SU-DHL-6 (cell line): ENCODE data around the gene ANXA7.

Experiments
- H2AFZ ChIP-seq: fragments of 200-600 bp; sonication (generic); 2 replicates; pipeline ENCODE4 v1.6.1; 2014; ENCODE audit warnings: low read depth, mild to moderate bottlenecking, moderate library complexity, mixed read lengths, antibody characterized with exemption, low read length; ENCODE audit not compliant: severe bottlenecking
- H3F3A ChIP-seq: fragments of 200-600 bp; shearing (Covaris generic); 2 replicates; pipeline ENCODE4 v1.6.0; 2016; ENCODE audit warnings: antibody characterized with exemption, mild to moderate bottlenecking; ENCODE audit not compliant: insufficient read depth
- H3K27ac ChIP-seq: fragments of 200-600 bp; sonication (generic); 2 replicates; pipeline ENCODE4 v1.5.1; 2016; ENCODE audit warnings: low read depth, mild to moderate bottlenecking, low read length, moderate library complexity, mixed read lengths
- H3K27me3 ChIP-seq: fragments of 200-600 bp; sonication (generic), shearing (Covaris generic); 2 replicates; pipeline ENCODE4 v1.6.0; 2014; ENCODE audit warnings: mild to moderate bottlenecking, low read length
- H3K36me3 ChIP-seq: fragments of 200-600 bp; sonication (generic); 2 replicates; pipeline ENCODE4 v1.6.1; 2014; ENCODE audit warnings: mild to moderate bottlenecking, low read length, mixed read lengths
- H3K4me2 ChIP-seq: fragments of 300-600, 200-600 bp; shearing (Covaris generic), sonication (generic); 2 replicates; pipeline ENCODE4 v1.6.0; 2014; ENCODE audit warnings: low read length, low read depth, mild to moderate bottlenecking; ENCODE audit not compliant: poor library complexity, severe bottlenecking
- H3K4me3 ChIP-seq: fragments of 200-600 bp; sonication (generic); 2 replicates; pipeline ENCODE4 v1.5.1; 2014; ENCODE audit warnings: antibody characterized with exemption, low read length, mild to moderate bottlenecking, mixed read lengths; ENCODE audit not compliant: insufficient read depth, poor library complexity, severe bottlenecking
- H3K79me2 ChIP-seq: fragments of 200-600 bp; sonication (generic); 2 replicates; pipeline ENCODE4 v1.6.1; 2014; ENCODE audit warnings: mild to moderate bottlenecking, low read length, moderate library complexity; ENCODE audit not compliant: insufficient read depth
- H3K9ac ChIP-seq: fragments of 200-600 bp; sonication (generic); 2 replicates; pipeline ENCODE4 v1.7.0; 2014; ENCODE audit warnings: mild to moderate bottlenecking, low read length
- H3K9me2 ChIP-seq: fragments of 200-600 bp; sonication (generic); replicated peaks from 2 replicates; pipeline ENCODE4 v1.6.1; 2014; ENCODE audit warnings: low read length; ENCODE audit not compliant: insufficient read depth
- H3K9me3 ChIP-seq: fragments of 200-600 bp; sonication (generic); 2 replicates; pipeline ENCODE4 v1.6.1; 2014; ENCODE audit warnings: low read length, mixed read lengths; ENCODE audit not compliant: insufficient read depth
- H4K20me1 ChIP-seq: fragments of 200-600 bp; sonication (generic); 2 replicates; pipeline ENCODE4 v1.6.1; 2014; ENCODE audit warnings: low read depth, mild to moderate bottlenecking, antibody characterized with exemption, low read length, moderate library complexity, mixed read lengths
- CTCF ChIP-seq: fragments of 200-600 bp; sonication (generic); IDR thresholded peaks from one replicate; pipeline ENCODE4 v1.5.1; 2017; ENCODE audit warnings: antibody characterized with exemption, mild to moderate bottlenecking, low read length, moderate library complexity; ENCODE audit not compliant: insufficient read depth, poor library complexity, severe bottlenecking
- EZH2phosphoT487 ChIP-seq: fragments of 200-600 bp; sonication (generic), shearing (Covaris generic); conservative IDR thresholded peaks from 2 replicates; pipeline ENCODE4 v1.6.1; 2018; ENCODE audit warnings: mild to moderate bottlenecking, antibody characterized with exemption, low read length, moderate library complexity, mixed read lengths

ANXA7 gene

GRCh38 chr10:73456187-73456890 is 42.5 kb upstream of the ANXA7 start:
- no peak overlapping the region for H2AFZ ChIP-seq

GRCh38 chr10:73449113-73449512 is 35.3 kb upstream of the ANXA7 start:
- no peak overlapping the region for H3K4me3 ChIP-seq
- no peaks in the 10 kb centered on the region for H3K9me3 ChIP-seq
- no peaks in the 10 kb centered on the region for H3K79me2 ChIP-seq
- 0 out of 2 replicates have a peak, but pooled peaks cover 8% of the 10 kb centered on the region for H3F3A ChIP-seq
- H2AFZ ChIP-seq: no peak overlapping the region
- no peaks in the 10 kb centered on the region for H4K20me1 ChIP-seq
- H3K4me2 ChIP-seq: no peak overlapping the region
- no peak overlapping the region for H3K27ac ChIP-seq
- no peaks in the 10 kb centered on the region for H3K27me3 ChIP-seq
- no peaks in the 10 kb centered on the region for H3K9me2 ChIP-seq
- TF ChIP-seq CTCF (no peak), EZH2phosphoT487 (no peak)
- peaks cover 10% of the 10 kb centered on the region; the same call in 1 of the 2 replicates for H3K36me3 ChIP-seq
- H3K9ac ChIP-seq: no peak overlapping the region

More at GRCh38 chr10:73456187-73456890, 42.5 kb upstream of the ANXA7 start:
- Histone ChIP-seq H3K27ac (no peak overlapping the region), H3K4me2 (no peak overlapping the region), H3F3A (0 out of 2 replicates have a peak, but pooled peaks cover 9% of the 10 kb centered on the region), H3K4me3 (no peak overlapping the region), H4K20me1 (no peaks in the 10 kb centered on the region), H3K27me3 (no peaks in the 10 kb centered on the region), H3K9me2 (no peaks in the 10 kb centered on the region), H3K36me3 (peaks cover 15% of the 10 kb centered on the region; the same call in 1 of the 2 replicates), H3K79me2 (no peaks in the 10 kb centered on the region), H3K9ac (no peak overlapping the region), H3K9me3 (no peaks in the 10 kb centered on the region)
- TF ChIP-seq EZH2phosphoT487 (no peak), CTCF (no peak)

GRCh38 chr10:73448384-73448783 is 34.5 kb upstream of the ANXA7 start:
- H3K9ac ChIP-seq: no peak overlapping the region
- TF ChIP-seq EZH2phosphoT487 (no peak), CTCF (no peak)
- no peaks in the 10 kb centered on the region for H3K9me3 ChIP-seq
- H3K9me2 ChIP-seq: no peaks in the 10 kb centered on the region
- no peak overlapping the region for H3K4me3 ChIP-seq
- no peak overlapping the region for H2AFZ ChIP-seq
- H3F3A ChIP-seq: 0 out of 2 replicates have a peak, but pooled peaks cover 7% of the 10 kb centered on the region
- no peak overlapping the region for H3K27ac ChIP-seq
- no peaks in the 10 kb centered on the region for H4K20me1 ChIP-seq
- no peaks in the 10 kb centered on the region for H3K79me2 ChIP-seq
- no peak overlapping the region for H3K4me2 ChIP-seq
- peaks cover 6% of the 10 kb centered on the region; the same call in 1 of the 2 replicates for H3K36me3 ChIP-seq
- no peaks in the 10 kb centered on the region for H3K27me3 ChIP-seq
